ENCODE results near the gene LDLRAP1. TPM values are rescaled to one million over a fixed set of nuclear protein-coding genes. Genes with fewer than 3 reads are reported as not detected.

LDLRAP1 gene
- total and polyA plus RNA-seq, 2 donors (not counting 1 experiment from before 2014, with no cell fraction given), result 7.3 to 21.0 TPM

DNA sequence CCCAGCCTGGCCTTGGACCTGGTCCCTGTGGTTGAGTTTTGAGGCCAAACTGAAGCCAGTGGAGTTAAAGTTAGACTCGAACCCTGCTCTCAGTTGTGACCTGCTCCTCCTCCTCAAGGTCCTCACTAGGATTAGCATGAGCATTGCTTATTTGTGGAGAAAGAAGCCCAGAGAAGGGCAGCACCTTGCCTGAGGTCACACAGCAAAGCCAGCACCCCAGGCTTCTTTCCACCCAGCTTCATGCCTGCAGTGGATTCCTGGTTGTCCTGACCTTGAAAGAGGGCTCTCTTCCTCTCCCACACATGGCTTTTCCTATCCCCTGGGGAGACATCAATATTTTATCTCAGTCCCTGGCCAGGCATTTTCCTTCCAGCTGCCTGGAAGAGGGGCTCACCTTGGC, 2.8 kb downstream of the LDLRAP1 start:
- no peak overlapping the region for H3K9ac ChIP-seq (ENCODE audit: insufficient read depth, low read length)
- DNase-seq (ENCODE audit: low read depth in 2 of 2), result no peak
- no peak for TF ChIP-seq CTCF (conservative IDR thresholded peaks at IDR 0.05 in 1 of 2, IDR thresholded peaks at IDR 0.05 in 1 of 2; ENCODE audit: low read depth in 1 of 2, low read length in 2 of 2)
- no peak for TF ChIP-seq EZH2 (IDR thresholded peaks at IDR 0.05; ENCODE audit: low read length, missing control alignments)
- no peaks in the 10 kb centered on the region for H3K36me3 ChIP-seq (ENCODE audit: control insufficient read depth, insufficient read depth, low read length)
- H3K4me3 ChIP-seq (replicated peaks in 1 of 4; ENCODE audit: control extremely low read depth in 1 of 4, insufficient read depth in 1 of 4, low read depth in 3 of 4, low read length in 4 of 4), result no peak overlapping the region
- no peaks in the 10 kb centered on the region for H3K9me3 ChIP-seq (ENCODE audit: control insufficient read depth, insufficient read depth, low read depth, low read length)
- H3K4me1 ChIP-seq (ENCODE audit: control insufficient read depth, extremely low read depth, insufficient read depth, low read length), result peaks cover 20% of the 10 kb centered on the region
- peaks cover 2% of the 10 kb centered on the region for H3K27me3 ChIP-seq (ENCODE audit: control insufficient read depth, insufficient read depth, low read length)
- no peak overlapping the region for H3K4me2 ChIP-seq (ENCODE audit: extremely low read depth, insufficient read depth, low read length)
- H2AFZ ChIP-seq (ENCODE audit: low read length), result no peak overlapping the region
- no peaks in the 10 kb centered on the region for H4K20me1 ChIP-seq (ENCODE audit: control insufficient read depth, extremely low read depth, insufficient read depth, low read length)
- no peak overlapping the region for H3K27ac ChIP-seq (ENCODE audit: insufficient read depth, low read length)
- no peaks in the 10 kb centered on the region for H3K79me2 ChIP-seq (ENCODE audit: control insufficient read depth, insufficient read depth, low read length)

- TF ChIP-seq EZH2 (IDR thresholded peaks at IDR 0.05; ENCODE audit: low read length, missing control alignments), result no peak
- no peak for TF ChIP-seq CTCF (conservative IDR thresholded peaks at IDR 0.05 in 1 of 2, IDR thresholded peaks at IDR 0.05 in 1 of 2; ENCODE audit: low read depth in 1 of 2, low read length in 2 of 2)
- no peaks in the 10 kb centered on the region for H4K20me1 ChIP-seq (ENCODE audit: control insufficient read depth, extremely low read depth, insufficient read depth, low read length)
Measured at GRCh38 chr1:25548601-25549000, 5.2 kb downstream of the LDLRAP1 start.

GRCh38 chr1:25549273-25550154, 6.1 kb downstream of the LDLRAP1 start:
- TF ChIP-seq CTCF (conservative IDR thresholded peaks at IDR 0.05 in 1 of 2, IDR thresholded peaks at IDR 0.05 in 1 of 2; ENCODE audit: low read depth in 1 of 2, low read length in 2 of 2) (no peak), EZH2 (IDR thresholded peaks at IDR 0.05; ENCODE audit: low read length, missing control alignments) (no peak)
- Histone ChIP-seq H3K27ac (ENCODE audit: insufficient read depth, low read length) (no peak overlapping the region), H3K9ac (ENCODE audit: insufficient read depth, low read length) (no peak overlapping the region), H3K36me3 (ENCODE audit: control insufficient read depth, insufficient read depth, low read length) (no peaks in the 10 kb centered on the region), H3K9me3 (ENCODE audit: control insufficient read depth, insufficient read depth, low read depth, low read length) (no peaks in the 10 kb centered on the region), H3K4me2 (ENCODE audit: extremely low read depth, insufficient read depth, low read length) (no peak overlapping the region), H4K20me1 (ENCODE audit: control insufficient read depth, extremely low read depth, insufficient read depth, low read length) (no peaks in the 10 kb centered on the region), H3K4me1 (ENCODE audit: control insufficient read depth, extremely low read depth, insufficient read depth, low read length) (peaks cover 20% of the 10 kb centered on the region), H3K27me3 (ENCODE audit: control insufficient read depth, insufficient read depth, low read length) (no peaks in the 10 kb centered on the region), H2AFZ (ENCODE audit: low read length) (no peak overlapping the region), H3K79me2 (ENCODE audit: control insufficient read depth, insufficient read depth, low read length) (no peaks in the 10 kb centered on the region), H3K4me3 (replicated peaks in 1 of 4; ENCODE audit: control extremely low read depth in 1 of 4, insufficient read depth in 1 of 4, low read depth in 3 of 4, low read length in 4 of 4) (no peak overlapping the region)
- DNase-seq (ENCODE audit: low read depth in 2 of 2), result peak in 1 of 2 donors; percentile 72

More at GRCh38 chr1:25548601-25549000, 5.2 kb downstream of the LDLRAP1 start:
- H3K9me3 ChIP-seq (ENCODE audit: control insufficient read depth, insufficient read depth, low read depth, low read length), result no peaks in the 10 kb centered on the region
- no peak overlapping the region for H2AFZ ChIP-seq (ENCODE audit: low read length)
- H3K9ac ChIP-seq (ENCODE audit: insufficient read depth, low read length), result no peak overlapping the region
- no peak overlapping the region for H3K27ac ChIP-seq (ENCODE audit: insufficient read depth, low read length)
- H3K27me3 ChIP-seq (ENCODE audit: control insufficient read depth, insufficient read depth, low read length), result no peaks in the 10 kb centered on the region
- H3K4me1 ChIP-seq (ENCODE audit: control insufficient read depth, extremely low read depth, insufficient read depth, low read length), result peaks cover 20% of the 10 kb centered on the region
- no peaks in the 10 kb centered on the region for H3K79me2 ChIP-seq (ENCODE audit: control insufficient read depth, insufficient read depth, low read length)
- no peak for DNase-seq (ENCODE audit: low read depth in 2 of 2)
- no peaks in the 10 kb centered on the region for H3K36me3 ChIP-seq (ENCODE audit: control insufficient read depth, insufficient read depth, low read length)
- H3K4me3 ChIP-seq (replicated peaks in 1 of 4; ENCODE audit: control extremely low read depth in 1 of 4, insufficient read depth in 1 of 4, low read depth in 3 of 4, low read length in 4 of 4), result no peak overlapping the region
- no peak overlapping the region for H3K4me2 ChIP-seq (ENCODE audit: extremely low read depth, insufficient read depth, low read length)

All from fibroblast of lung (primary cell).